GM23338 (cell line): ENCODE measurements around the gene PPM1F. TPM values are rescaled to one million over a fixed set of nuclear protein-coding genes. Genes with fewer than 3 reads are reported as not detected.

Source experiments
- ATAC-seq: fragments of 200-7000 bp; cut with Tn5 transposase; 3 replicates; pipeline ENCODE4 v1.9.1; 2020
- DNase-seq: peaks from one replicate; pipeline ENCODE4 v3.0.0-alpha.2; 2015; ENCODE audit warnings: low spot score
- H2AFZ ChIP-seq: fragments of 200-600 bp; sonication (generic); 2 replicates; pipeline ENCODE4 v1.8.0; 2016; ENCODE audit warnings: antibody characterized with exemption, mild to moderate bottlenecking, moderate library complexity
- H3F3A ChIP-seq: fragments of 200-600 bp; sonication (generic); replicated peaks from 2 replicates; pipeline ENCODE4 v1.8.0; 2017; ENCODE audit warnings: antibody characterized with exemption, mixed run types, low read depth
- H3K27ac ChIP-seq: fragments of 200-600 bp; sonication (generic); 2 replicates; pipeline ENCODE4 v1.6.1; 2016; ENCODE audit warnings: low read depth
- H3K27me3 ChIP-seq: fragments of 200-600 bp; sonication (generic); 2 replicates; pipeline ENCODE4 v1.8.0; 2016; ENCODE audit warnings: mild to moderate bottlenecking, mixed run types, moderate library complexity; ENCODE audit not compliant: insufficient read depth
- H3K36me3 ChIP-seq: fragments of 200-600 bp; sonication (generic); 2 replicates; pipeline ENCODE4 v1.8.0; 2016; ENCODE audit warnings: mild to moderate bottlenecking; ENCODE audit not compliant: insufficient read depth
- H3K4me1 ChIP-seq: fragments of 200-600 bp; sonication (generic); 2 replicates; pipeline ENCODE4 v1.8.0; 2016; ENCODE audit warnings: mild to moderate bottlenecking, moderate library complexity; ENCODE audit not compliant: insufficient read depth
- H3K4me2 ChIP-seq: fragments of 200-600 bp; sonication (generic); 2 replicates; pipeline ENCODE4 v1.7.1; 2017; ENCODE audit warnings: mixed run types
- H3K4me3 ChIP-seq: fragments of 200-600 bp; sonication (generic); 2 replicates; pipeline ENCODE4 v1.6.1; 2016; ENCODE audit warnings: mixed run types
- H3K79me2 ChIP-seq: fragments of 200-600 bp; sonication (generic); replicated peaks from 2 replicates; pipeline ENCODE4 v1.8.0; 2017; ENCODE audit warnings: mild to moderate bottlenecking; ENCODE audit not compliant: insufficient read depth
- H3K9me2 ChIP-seq: fragments of 200-600 bp; sonication (generic); 2 replicates; pipeline ENCODE4 v1.8.0; 2017; ENCODE audit not compliant: insufficient read depth
- H4K20me1 ChIP-seq: fragments of 200-600 bp; sonication (generic); replicated peaks from 2 replicates; pipeline ENCODE4 v1.8.0; 2017; ENCODE audit warnings: mild to moderate bottlenecking; ENCODE audit not compliant: insufficient read depth
- H3K27ac Mint-ChIP-seq: 2 replicates; pipeline ENCODE4 v1.8.0; 2020; ENCODE audit warnings: inconsistent platforms, mild to moderate bottlenecking, moderate library complexity, mixed read lengths
- H3K27me3 Mint-ChIP-seq: 3 replicates; pipeline ENCODE4 v1.8.0; 2022; ENCODE audit warnings: low read depth, mild to moderate bottlenecking, moderate library complexity, mixed read lengths, inconsistent platforms; ENCODE audit not compliant: insufficient read depth, poor library complexity
- H3K36me3 Mint-ChIP-seq: 3 replicates; pipeline ENCODE4 v1.8.0; 2021; ENCODE audit warnings: low read depth, mild to moderate bottlenecking, inconsistent platforms, moderate library complexity, mixed read lengths
- H3K4me1 Mint-ChIP-seq: 3 replicates; pipeline ENCODE4 v1.8.0; 2020; ENCODE audit warnings: mild to moderate bottlenecking, inconsistent platforms, mixed read lengths
- H3K4me3 Mint-ChIP-seq: 3 replicates; pipeline ENCODE4 v1.8.0; 2021; ENCODE audit warnings: moderate library complexity, mild to moderate bottlenecking, inconsistent platforms, mixed read lengths
- H3K9me3 Mint-ChIP-seq: 3 replicates; pipeline ENCODE4 v1.8.0; 2020; ENCODE audit warnings: moderate library complexity, mild to moderate bottlenecking, inconsistent platforms, mixed read lengths
- CREB1 ChIP-seq: fragments of 250-450 bp; sonication (Bioruptor Pico); IDR thresholded peaks from 2 replicates; pipeline ENCODE4 v1.5.0; 2020; ENCODE audit warnings: low read depth, mild to moderate bottlenecking, moderate library complexity
- EZH2 ChIP-seq: fragments of 200-600 bp; sonication (generic); IDR thresholded peaks from one replicate; pipeline ENCODE4 v1.8.0; 2017; ENCODE audit warnings: antibody characterized with exemption, mild to moderate bottlenecking, low read depth; ENCODE audit not compliant: unreplicated experiment
- EZH2phosphoT487 ChIP-seq: fragments of 200-600 bp; sonication (generic); IDR thresholded peaks from one replicate; pipeline ENCODE4 v1.8.1; 2018; ENCODE audit warnings: antibody characterized with exemption; ENCODE audit not compliant: unreplicated experiment
- JUNB ChIP-seq: IDR thresholded peaks from one replicate; pipeline ENCODE4 v1.6.1; 2016; ENCODE audit warnings: antibody characterized with exemption; ENCODE audit not compliant: unreplicated experiment
- NANOG ChIP-seq: IDR thresholded peaks from 2 replicates; pipeline ENCODE4 v1.6.1; 2016; ENCODE audit warnings: antibody characterized with exemption, borderline replicate concordance
- POLR2AphosphoS5 ChIP-seq: IDR thresholded peaks from 2 replicates; pipeline ENCODE4 v1.6.1; 2016; ENCODE audit warnings: antibody characterized with exemption, low read depth
- STAT1 ChIP-seq: IDR thresholded peaks from one replicate; pipeline ENCODE4 v1.6.1; 2016; ENCODE audit warnings: antibody characterized with exemption; ENCODE audit not compliant: unreplicated experiment
- ZNF114 ChIP-seq: fragments of 250-450 bp; sonication (Bioruptor Pico); IDR thresholded peaks from 2 replicates; pipeline ENCODE4 v1.5.0; 2020; ENCODE audit warnings: mild to moderate bottlenecking, moderate library complexity
- ZNF331 ChIP-seq: fragments of 250-450 bp; sonication (Bioruptor Pico); IDR thresholded peaks from 2 replicates; pipeline ENCODE4 v1.5.0; 2020; ENCODE audit warnings: low read depth, mild to moderate bottlenecking, moderate library complexity
- polyA plus RNA-seq: library from polyadenylated mRNA; unstranded; fragments of >200 nt; fragmentation: Nextera tagmentation; extraction: Ambion mirVana; gene quantifications from 2 replicates; pipeline ENCODE4 v1.2.1, GENCODE V29; 2016
- total RNA-seq: library from RNA; depleted of rRNA; stranded (reverse); fragments of >200 nt; shearing (Covaris generic); gene quantifications from 2 replicates; pipeline ENCODE4 v1.2.3, GENCODE V29; 2014
- TF ChIP-seq, protein P1 (sequence below): IDR thresholded peaks from one replicate; pipeline ENCODE4 v1.6.1; 2018; ENCODE audit warnings: antibody characterized with exemption; ENCODE audit not compliant: unreplicated experiment
- TF ChIP-seq, protein P2 (sequence below): fragments of 250-450 bp; sonication (Bioruptor Pico); IDR thresholded peaks from 2 replicates; pipeline ENCODE4 v1.5.0; 2020; ENCODE audit warnings: mild to moderate bottlenecking, moderate library complexity
- TF ChIP-seq, protein P3 (sequence below): IDR thresholded peaks from 2 replicates; pipeline ENCODE4 v1.6.1; 2016; ENCODE audit warnings: antibody characterized with exemption
- TF ChIP-seq, protein P4 (sequence below), 2 experiments: fragments of 200-600 bp in 1 of 2; sonication (generic) in 1 of 2; conservative IDR thresholded peaks; 2 replicates each; pipeline versions ENCODE4 v1.5.1 to v1.6.1; 2016 to 2017; ENCODE audit warnings: antibody characterized with exemption in 2 of 2, low read depth in 2 of 2, mild to moderate bottlenecking in 2 of 2, moderate library complexity in 1 of 2

Gene PPM1F
- total and polyA plus RNA-seq, 2 experiments from 2014 or later = 7.1 to 29.3 TPM

DNA sequence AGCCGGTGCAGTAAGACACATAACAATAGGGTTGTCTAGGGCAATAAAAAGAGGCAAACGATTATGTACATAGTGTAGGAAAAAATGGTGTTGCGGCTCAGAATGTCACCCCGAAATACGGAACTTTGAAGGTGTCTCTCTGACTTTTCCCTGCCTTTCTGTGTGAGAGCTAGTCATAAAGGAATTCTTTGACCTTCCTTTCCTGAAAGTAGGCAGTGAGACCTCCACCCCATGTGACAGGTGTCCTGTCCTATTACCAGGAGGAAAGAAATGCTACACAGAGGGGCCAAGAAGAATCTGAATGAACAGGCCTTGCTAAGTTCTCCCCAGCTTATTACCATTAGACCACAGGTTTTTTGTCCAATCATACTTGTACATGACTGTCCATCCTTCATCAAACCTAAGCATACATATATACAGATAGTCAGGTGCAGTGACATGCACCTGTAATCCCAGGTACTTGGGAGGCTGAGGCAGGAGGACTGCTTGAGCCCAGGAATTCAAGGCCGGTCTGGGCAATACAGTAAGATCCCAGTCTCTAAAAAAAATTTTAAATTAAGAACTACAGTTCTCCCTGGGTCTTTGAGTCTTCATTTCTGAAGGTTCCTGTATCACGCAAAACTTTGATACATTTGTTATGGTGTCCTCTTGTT lies 46.1 kb upstream of the PPM1F start:
- Histone ChIP-seq H3K4me1 (no peaks in the 10 kb centered on the region), H3K36me3 (no peaks in the 10 kb centered on the region), H3K27me3 (peaks cover 100% of the 10 kb centered on the region), H2AFZ (no peak overlapping the region), H3K79me2 (no peaks in the 10 kb centered on the region), H3F3A (no peaks in the 10 kb centered on the region), H3K9me2 (0 out of 2 replicates have a peak, but pooled peaks cover 4% of the 10 kb centered on the region), H3K4me3 (no peak overlapping the region), H3K4me2 (no peak overlapping the region), H4K20me1 (no peaks in the 10 kb centered on the region), H3K27ac (no peak overlapping the region)
- no peak overlapping the region for H3K4me3 Mint-ChIP-seq
- no peak overlapping the region for H3K27ac Mint-ChIP-seq
- no peaks in the 10 kb centered on the region; the same call in 2 of the 3 replicates for H3K36me3 Mint-ChIP-seq
- TF ChIP-seq CREB1 (CRISPR knock-in tag) (no peak), STAT1 (no peak), EZH2 (no peak), ZNF114 (no peak), ZNF331 (CRISPR knock-in tag) (no peak), NANOG (no peak), EZH2phosphoT487 (no peak), JUNB (no peak), POLR2AphosphoS5 (no peak)
- TF ChIP-seq, protein P1, sequence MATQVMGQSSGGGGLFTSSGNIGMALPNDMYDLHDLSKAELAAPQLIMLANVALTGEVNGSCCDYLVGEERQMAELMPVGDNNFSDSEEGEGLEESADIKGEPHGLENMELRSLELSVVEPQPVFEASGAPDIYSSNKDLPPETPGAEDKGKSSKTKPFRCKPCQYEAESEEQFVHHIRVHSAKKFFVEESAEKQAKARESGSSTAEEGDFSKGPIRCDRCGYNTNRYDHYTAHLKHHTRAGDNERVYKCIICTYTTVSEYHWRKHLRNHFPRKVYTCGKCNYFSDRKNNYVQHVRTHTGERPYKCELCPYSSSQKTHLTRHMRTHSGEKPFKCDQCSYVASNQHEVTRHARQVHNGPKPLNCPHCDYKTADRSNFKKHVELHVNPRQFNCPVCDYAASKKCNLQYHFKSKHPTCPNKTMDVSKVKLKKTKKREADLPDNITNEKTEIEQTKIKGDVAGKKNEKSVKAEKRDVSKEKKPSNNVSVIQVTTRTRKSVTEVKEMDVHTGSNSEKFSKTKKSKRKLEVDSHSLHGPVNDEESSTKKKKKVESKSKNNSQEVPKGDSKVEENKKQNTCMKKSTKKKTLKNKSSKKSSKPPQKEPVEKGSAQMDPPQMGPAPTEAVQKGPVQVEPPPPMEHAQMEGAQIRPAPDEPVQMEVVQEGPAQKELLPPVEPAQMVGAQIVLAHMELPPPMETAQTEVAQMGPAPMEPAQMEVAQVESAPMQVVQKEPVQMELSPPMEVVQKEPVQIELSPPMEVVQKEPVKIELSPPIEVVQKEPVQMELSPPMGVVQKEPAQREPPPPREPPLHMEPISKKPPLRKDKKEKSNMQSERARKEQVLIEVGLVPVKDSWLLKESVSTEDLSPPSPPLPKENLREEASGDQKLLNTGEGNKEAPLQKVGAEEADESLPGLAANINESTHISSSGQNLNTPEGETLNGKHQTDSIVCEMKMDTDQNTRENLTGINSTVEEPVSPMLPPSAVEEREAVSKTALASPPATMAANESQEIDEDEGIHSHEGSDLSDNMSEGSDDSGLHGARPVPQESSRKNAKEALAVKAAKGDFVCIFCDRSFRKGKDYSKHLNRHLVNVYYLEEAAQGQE = no peak
- TF ChIP-seq, protein P2, sequence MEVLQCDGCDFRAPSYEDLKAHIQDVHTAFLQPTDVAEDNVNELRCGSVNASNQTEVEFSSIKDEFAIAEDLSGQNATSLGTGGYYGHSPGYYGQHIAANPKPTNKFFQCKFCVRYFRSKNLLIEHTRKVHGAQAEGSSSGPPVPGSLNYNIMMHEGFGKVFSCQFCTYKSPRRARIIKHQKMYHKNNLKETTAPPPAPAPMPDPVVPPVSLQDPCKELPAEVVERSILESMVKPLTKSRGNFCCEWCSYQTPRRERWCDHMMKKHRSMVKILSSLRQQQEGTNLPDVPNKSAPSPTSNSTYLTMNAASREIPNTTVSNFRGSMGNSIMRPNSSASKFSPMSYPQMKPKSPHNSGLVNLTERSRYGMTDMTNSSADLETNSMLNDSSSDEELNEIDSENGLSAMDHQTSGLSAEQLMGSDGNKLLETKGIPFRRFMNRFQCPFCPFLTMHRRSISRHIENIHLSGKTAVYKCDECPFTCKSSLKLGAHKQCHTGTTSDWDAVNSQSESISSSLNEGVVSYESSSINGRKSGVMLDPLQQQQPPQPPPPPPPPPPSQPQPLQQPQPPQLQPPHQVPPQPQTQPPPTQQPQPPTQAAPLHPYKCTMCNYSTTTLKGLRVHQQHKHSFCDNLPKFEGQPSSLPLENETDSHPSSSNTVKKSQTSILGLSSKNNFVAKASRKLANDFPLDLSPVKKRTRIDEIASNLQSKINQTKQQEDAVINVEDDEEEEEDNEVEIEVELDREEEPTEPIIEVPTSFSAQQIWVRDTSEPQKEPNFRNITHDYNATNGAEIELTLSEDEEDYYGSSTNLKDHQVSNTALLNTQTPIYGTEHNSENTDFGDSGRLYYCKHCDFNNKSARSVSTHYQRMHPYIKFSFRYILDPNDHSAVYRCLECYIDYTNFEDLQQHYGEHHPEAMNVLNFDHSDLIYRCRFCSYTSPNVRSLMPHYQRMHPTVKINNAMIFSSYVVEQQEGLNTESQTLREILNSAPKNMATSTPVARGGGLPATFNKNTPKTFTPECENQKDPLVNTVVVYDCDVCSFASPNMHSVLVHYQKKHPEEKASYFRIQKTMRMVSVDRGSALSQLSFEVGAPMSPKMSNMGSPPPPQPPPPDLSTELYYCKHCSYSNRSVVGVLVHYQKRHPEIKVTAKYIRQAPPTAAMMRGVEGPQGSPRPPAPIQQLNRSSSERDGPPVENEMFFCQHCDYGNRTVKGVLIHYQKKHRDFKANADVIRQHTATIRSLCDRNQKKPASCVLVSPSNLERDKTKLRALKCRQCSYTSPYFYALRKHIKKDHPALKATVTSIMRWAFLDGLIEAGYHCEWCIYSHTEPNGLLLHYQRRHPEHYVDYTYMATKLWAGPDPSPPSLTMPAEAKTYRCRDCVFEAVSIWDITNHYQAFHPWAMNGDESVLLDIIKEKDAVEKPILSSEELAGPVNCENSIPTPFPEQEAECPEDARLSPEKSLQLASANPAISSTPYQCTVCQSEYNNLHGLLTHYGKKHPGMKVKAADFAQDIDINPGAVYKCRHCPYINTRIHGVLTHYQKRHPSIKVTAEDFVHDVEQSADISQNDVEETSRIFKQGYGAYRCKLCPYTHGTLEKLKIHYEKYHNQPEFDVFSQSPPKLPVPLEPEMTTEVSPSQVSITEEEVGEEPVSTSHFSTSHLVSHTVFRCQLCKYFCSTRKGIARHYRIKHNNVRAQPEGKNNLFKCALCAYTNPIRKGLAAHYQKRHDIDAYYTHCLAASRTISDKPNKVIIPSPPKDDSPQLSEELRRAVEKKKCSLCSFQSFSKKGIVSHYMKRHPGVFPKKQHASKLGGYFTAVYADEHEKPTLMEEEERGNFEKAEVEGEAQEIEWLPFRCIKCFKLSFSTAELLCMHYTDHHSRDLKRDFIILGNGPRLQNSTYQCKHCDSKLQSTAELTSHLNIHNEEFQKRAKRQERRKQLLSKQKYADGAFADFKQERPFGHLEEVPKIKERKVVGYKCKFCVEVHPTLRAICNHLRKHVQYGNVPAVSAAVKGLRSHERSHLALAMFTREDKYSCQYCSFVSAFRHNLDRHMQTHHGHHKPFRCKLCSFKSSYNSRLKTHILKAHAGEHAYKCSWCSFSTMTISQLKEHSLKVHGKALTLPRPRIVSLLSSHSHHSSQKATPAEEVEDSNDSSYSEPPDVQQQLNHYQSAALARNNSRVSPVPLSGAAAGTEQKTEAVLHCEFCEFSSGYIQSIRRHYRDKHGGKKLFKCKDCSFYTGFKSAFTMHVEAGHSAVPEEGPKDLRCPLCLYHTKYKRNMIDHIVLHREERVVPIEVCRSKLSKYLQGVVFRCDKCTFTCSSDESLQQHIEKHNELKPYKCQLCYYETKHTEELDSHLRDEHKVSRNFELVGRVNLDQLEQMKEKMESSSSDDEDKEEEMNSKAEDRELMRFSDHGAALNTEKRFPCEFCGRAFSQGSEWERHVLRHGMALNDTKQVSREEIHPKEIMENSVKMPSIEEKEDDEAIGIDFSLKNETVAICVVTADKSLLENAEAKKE (CRISPR knock-in tag) = no peak
- TF ChIP-seq, protein P3, sequence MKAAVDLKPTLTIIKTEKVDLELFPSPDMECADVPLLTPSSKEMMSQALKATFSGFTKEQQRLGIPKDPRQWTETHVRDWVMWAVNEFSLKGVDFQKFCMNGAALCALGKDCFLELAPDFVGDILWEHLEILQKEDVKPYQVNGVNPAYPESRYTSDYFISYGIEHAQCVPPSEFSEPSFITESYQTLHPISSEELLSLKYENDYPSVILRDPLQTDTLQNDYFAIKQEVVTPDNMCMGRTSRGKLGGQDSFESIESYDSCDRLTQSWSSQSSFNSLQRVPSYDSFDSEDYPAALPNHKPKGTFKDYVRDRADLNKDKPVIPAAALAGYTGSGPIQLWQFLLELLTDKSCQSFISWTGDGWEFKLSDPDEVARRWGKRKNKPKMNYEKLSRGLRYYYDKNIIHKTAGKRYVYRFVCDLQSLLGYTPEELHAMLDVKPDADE = no peak
- TF ChIP-seq, protein P4, sequence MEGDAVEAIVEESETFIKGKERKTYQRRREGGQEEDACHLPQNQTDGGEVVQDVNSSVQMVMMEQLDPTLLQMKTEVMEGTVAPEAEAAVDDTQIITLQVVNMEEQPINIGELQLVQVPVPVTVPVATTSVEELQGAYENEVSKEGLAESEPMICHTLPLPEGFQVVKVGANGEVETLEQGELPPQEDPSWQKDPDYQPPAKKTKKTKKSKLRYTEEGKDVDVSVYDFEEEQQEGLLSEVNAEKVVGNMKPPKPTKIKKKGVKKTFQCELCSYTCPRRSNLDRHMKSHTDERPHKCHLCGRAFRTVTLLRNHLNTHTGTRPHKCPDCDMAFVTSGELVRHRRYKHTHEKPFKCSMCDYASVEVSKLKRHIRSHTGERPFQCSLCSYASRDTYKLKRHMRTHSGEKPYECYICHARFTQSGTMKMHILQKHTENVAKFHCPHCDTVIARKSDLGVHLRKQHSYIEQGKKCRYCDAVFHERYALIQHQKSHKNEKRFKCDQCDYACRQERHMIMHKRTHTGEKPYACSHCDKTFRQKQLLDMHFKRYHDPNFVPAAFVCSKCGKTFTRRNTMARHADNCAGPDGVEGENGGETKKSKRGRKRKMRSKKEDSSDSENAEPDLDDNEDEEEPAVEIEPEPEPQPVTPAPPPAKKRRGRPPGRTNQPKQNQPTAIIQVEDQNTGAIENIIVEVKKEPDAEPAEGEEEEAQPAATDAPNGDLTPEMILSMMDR (conservative IDR thresholded peaks at IDR 0.05; ENCODE audit: low read depth in 2 of 2) = no peak
- DNase-seq = no peak
- peaks cover 88% of the 10 kb centered on the region for H3K27me3 Mint-ChIP-seq
- no peaks in the 10 kb centered on the region; the same call in 2 of the 3 replicates for H3K9me3 Mint-ChIP-seq
- no peak for ATAC-seq
- H3K4me1 Mint-ChIP-seq = peaks cover 3% of the 10 kb centered on the region; the same call in 2 of the 3 replicates
